GM12891 (cell line): ENCODE measurements around the gene RNASET2.

ENCODE experiments used
- POLR2A ChIP-seq: IDR thresholded peaks from 2 replicates; pipeline ENCODE4 v1.6.1; 2011; ENCODE audit warnings: low read depth, low read length, control low read depth
- POLR2AphosphoS5 ChIP-seq: IDR thresholded peaks from 2 replicates; pipeline ENCODE4 v1.6.1; 2011; ENCODE audit warnings: low read depth, low read length, control low read depth
- POU2F2 ChIP-seq: IDR thresholded peaks from 2 replicates; pipeline ENCODE4 v1.6.1; 2011; ENCODE audit warnings: low read depth, mild to moderate bottlenecking, control low read depth, low read length, moderate library complexity
- SPI1 ChIP-seq: IDR thresholded peaks from 2 replicates; pipeline ENCODE4 v1.6.1; 2011; ENCODE audit warnings: low read depth, low read length, control low read depth

DNA sequence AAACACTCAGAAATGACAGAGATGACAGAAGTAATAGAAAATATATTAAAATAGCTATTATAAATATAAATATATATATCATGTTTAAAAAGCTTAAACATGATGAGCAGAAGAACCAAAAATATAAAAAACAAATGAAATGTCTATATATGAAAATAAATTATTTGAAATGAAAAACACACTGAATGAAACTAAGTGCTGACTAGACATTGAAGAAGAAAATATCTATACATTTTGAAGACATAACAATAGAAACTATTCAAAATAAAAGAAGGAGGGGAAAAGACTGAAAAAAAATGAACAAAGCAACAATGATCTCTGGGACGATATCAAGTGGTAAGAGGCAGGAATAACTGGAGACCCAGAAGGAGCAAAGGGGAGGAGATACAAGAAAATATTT lies 76.8 kb downstream of the RNASET2 start:
- TF ChIP-seq POLR2A (no peak), POLR2AphosphoS5 (no peak), SPI1 (no peak), POU2F2 (no peak)
